COLO668 (cell line): ENCODE measurements around the gene HS3ST2.
A peak's percentile ranks its signal among the peaks of the same experiment; 100 is the strongest.
"Not testable (repeated sequence)": the region's sequence is repeated elsewhere in the genome, so short reads cannot be mapped to it uniquely, and the experiment has no call there.

Experiments
- DNase-seq: peaks from one replicate; lab custom pipeline; 2025; ENCODE audit not compliant: unreplicated experiment; lab: John Stamatoyannopoulos, UW

HS3ST2 gene

DNA sequence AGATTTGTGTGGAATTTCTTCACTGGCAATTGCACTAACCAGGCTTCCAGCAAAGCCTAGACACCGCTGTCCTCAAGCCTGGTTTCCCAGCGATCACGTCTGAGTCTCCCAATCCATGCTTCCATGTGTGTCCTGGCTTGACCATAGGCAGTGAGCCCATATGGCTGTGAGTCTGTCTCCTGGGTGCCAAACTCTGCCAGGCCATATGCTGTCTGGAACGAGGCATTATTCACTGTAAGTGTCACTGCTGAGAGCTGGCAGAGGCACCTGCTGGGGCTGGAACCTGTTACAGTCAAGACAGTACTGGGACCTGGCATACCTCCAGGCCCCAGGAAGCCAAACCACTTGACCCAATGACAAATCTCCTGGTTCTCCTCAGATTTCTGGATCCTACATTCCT is 60.4 kb downstream of the HS3ST2 start:
- DNase-seq: no peak

DNA sequence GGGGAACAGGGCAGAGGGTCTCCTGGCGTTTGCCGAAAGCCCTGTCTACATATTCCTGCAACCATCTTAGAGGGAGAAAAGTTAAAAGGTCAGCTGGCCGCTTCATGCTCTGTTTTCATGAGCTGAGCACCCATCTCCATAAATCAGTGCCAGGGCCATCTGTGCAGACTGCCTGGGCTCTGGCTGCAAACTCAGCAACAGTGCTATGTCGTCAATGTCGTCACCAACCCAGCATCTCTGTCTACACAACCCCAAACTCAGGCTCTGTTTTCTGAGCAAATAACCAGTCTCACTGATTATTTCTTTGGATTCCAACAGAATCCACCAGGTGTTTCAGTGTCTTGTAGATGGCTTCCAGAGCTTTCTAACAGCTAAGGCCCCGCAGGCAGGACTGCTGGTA is 65.0 kb downstream of the HS3ST2 start:
- DNase-seq: no peak

DNA sequence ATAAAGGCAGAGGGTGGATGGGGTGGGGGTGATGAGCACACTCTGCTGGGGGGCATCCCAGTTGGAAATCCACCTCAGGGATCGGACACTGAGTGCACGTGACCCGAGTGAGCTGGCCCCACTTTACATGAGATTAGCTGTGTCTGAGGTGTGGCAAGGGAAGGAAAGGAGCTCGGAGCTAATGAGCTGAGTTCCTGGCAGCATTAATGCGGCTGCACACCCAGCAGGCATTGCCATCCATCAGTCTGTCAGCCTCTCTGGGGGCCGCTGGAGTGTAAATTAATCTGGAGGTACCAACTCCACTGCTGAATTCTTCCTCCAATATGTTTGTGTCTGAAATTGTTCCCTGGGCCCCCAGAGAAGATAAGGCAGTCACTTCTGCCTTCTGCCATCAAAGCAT is 65.5 kb downstream of the HS3ST2 start:
- DNase-seq: no peak

DNA sequence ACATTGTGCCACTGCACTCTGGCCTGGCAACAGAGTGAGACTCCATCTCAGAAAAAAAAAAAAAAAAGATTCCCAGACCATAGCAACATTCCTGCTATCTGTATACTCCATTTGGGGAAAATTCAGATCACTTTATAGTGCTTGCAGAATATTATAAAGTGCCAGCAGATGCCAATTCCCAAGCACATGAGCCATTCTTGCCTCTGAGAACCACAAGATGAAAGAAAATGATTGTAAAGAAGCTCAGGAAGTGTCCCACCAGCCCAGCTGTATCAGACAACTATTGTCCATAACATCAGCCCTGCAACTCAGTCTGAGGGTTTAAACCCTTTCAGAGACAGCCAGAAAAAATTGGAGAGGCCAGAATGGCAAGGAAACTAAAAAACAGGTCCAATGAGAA is 69.0 kb downstream of the HS3ST2 start:
- DNase-seq: no peak

DNA sequence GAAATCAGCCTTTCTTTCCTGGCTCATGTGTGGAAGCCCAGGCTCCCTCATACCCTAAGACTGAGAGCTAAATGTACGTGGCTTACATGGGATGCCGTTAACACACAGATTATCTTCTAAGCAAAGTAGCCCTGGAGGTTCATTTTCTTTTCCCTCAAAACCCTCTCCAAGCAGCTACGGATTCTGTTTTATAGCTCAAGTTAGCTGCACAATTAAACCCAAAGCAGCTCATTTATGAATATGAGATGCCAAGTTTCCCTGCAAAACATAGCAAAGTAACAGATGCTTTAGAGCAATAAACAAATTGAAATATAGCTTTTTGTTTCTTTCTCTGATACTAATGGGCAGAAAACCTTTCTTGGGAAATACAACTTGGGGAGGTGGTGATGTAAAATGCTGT is 72.0 kb downstream of the HS3ST2 start:
- DNase-seq: no peak

DNA sequence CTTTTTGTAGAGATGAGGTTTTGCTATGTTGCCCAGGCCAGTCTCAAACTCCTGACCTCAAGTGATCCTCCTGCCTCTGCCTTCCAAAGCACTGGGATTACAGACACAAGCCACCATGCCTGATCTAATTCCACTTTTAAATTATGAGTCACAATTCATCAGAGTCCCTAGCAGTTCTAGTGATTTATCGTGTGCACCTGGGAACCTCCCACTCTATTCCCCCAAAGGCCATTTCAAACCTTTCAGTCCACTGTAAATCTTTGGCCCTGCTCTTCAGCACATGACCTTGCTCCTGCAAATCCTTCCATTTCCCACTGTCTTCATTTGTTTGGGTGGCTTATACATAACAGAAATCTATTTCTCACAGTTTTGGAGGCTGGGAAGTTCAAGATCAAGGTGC is 73.0 kb downstream of the HS3ST2 start:
- peak; percentile 46 for DNase-seq

DNA sequence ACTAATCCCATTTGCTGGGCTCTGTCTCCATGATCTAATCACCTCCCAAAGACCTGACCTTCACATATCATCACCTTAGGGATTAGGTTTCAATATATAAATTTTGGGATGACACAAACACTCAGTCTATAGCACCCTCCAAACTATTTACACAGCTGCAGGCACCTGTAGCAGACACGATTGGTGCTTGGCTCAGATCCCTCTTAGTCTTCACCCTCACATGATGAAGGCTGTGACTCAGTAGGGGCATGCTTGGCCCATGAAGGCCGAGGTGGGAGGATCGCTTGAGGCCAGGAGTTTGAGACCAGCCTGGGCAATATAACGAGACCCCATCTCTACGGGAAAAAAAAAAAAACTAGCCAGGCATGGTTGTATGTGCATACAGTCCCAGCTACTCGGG is 73.5 kb downstream of the HS3ST2 start:
- DNase-seq: peak; percentile 69

DNA sequence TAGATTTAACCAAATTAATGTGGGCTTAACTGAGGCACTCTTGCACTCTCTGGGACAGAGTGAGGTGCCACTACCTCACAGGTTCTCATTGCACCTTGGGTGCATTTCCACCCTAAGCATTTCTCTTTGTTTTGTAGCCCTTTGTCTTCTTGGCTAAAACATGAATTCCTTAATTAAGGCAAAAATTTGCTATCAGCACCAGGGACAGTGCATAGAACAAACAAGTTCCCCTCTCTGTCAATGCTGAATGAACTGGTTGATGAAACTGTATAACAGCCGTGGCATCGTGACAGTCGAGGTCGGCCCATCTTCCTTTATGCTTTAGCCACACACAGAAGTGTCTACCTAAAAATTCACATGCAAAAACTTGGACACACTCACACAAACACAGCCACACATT is 74.8 kb downstream of the HS3ST2 start:
- DNase-seq: no peak

DNA sequence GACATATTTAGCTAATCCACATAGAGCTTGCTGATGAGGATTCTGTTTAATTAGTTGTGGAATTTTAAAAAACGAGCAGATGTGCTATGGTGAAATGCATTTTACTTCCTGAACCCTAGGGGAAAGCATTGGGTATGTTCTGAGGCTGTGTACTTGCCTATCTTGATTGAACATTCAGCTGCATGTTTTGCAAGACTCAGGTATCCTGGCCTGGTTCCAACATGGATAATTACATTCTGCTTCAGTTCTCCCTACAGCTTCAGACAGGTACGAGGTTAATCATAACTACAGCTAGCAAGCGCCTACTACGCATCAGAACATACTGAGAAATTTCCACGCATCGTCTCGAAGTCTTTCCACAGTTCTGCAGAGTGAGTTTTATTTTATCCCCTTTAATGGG is 77.0 kb downstream of the HS3ST2 start:
- DNase-seq: peak; percentile 33

DNA sequence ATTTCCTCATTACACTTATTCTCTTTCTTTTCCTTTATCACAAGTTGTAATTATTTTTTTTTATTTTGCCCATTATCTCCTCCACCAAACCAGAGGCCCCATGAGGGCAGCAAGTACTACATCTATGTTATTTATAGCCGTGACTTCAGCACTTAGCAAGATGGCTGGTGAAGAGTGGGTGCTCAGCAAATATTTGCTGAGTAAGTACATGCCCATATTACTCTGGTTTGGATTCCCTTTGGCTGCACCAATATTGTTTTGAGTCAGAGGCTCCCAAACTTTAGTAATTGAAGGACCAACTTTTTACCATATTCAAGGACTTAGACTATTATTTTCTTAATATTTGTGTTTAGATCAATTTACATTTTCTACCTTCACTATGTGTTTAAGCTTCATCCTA is 83.2 kb downstream of the HS3ST2 start:
- DNase-seq: no peak

DNA sequence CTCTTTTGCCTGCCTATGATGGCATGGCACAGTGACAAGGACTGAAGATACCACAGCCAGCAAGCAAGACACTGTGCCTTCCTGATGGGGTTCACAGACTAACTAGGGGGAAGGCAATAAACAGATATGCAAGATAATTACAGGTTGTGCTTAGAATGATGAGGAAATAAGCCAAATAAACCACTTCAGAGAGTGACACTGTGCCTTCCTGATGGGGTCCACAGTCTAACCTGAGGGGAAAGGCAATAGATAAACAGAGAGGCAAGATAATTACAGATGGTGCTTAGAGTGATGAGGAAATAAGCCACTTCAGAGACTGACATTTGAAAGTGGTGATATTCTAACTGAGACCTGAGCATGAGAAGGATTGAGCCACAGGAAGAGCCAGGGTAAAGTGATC is 84.2 kb downstream of the HS3ST2 start:
- no peak for DNase-seq

DNA sequence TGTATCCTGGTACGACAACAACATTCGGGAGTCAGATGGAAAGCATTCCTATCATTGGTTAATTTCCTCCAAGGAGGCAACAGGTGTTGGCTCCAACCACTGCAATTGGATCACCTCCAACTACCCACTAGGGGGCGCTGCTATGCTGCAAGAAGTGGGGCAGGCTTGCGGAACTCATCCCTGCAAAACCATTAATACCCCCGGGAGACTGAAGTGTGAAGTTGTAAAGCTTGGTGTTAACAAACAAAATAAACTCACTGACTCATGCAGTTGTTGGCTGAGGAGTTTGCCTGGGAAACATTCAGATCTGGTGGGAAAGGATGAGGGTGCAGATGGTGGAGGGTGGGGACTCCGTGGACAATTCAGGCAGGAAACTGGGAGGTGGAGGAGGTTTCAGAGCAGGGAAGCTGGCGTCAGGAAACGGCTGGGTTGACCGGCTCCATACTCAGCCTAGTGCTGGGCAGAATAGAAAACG is 84.9 kb downstream of the HS3ST2 start:
- peak; percentile 88 for DNase-seq

DNA sequence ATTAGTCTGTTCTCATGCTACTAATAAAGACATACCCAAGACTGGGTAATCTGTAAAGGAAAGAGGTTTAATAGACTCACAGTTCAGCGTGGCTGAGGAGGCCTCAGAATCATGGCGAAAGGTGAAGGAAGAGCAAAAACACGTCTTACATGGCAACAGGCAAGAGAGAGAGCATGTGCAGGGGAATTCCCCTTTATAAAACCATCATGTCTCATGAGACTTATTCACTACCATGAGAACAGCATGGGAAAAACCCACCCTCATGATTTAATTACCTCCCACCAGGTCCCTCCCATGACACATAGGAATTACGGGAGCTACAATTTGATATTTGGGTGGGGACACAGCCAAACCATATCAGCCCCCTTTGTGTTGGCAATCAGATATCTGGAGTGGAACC is 85.6 kb downstream of the HS3ST2 start:
- not testable (repeated sequence) for DNase-seq

DNA sequence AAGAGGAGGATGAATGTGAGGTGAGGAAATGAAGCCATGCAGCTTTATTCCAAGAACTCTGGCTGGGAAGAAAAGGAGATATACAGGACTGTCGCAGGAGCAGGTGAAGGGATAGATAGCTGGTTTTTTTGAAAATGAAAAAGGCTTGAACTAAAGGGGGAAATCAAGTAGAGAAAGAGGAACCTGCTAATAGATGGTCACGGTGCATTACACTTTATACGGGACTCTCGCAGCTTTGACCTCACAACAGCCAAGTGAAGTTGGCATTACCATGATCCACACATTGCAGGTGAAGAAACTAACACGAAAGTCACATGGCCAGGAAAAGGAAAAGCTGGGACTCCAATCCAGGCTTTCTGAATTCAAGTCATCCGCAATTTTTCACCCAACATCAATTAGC is 86.9 kb downstream of the HS3ST2 start:
- DNase-seq: no peak

DNA sequence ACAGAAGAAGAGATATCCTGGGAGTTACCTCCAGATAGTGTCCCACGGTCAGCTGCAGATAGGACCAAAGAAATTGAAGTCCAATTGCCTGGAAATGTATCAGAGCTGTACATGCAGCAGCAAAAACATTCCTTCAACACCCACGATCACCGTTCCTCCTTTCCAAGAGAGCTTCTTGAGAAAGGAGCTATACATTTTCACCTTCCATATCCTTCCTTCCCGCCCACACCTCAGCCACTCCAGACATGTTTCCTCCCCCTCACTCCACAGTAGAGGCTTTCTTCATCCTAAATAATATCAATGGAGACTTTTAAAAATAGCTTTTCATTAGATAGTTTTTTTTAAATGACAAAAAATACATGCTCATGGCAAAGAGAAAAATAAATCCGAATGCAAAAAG is 87.6 kb downstream of the HS3ST2 start:
- no peak for DNase-seq

DNA sequence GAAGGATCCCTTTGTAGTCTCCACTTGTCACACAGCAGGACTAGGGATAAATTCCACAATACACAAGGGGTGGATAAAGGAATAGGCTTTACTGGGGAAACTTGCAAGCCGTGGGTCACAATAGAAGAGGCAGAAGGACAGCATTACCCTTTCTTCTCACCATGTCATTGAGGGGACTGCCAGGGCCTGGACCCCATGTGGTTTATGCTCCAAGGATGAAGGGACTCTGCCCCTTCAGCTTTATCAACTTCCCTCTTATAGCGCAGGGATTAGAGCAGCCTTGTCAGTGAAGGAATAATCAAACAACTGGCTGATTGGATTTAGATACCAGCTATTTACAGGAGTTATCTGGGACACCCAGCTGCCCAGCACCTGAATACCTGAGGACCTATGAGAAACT is 89.8 kb downstream of the HS3ST2 start:
- DNase-seq: no peak

DNA sequence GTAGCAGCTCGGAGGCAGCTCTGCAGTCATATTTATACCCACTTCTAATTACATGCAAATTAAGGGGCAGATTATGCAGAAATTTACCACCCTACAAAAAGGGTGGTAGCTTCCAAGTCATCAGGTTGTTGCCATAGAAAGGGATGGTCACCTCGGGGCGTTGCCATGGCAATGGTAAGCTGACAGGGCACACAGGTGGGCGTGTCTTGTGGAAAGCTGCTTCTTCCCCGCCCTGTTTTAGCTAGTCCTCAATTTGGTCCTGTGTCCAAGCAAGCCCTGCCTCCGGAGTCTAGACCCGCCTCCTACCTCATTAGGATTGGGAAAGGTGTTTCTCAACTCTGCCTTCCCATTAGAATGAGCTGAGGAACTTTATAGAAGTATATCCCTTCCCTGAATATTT is 98.7 kb downstream of the HS3ST2 start:
- no peak for DNase-seq

DNA sequence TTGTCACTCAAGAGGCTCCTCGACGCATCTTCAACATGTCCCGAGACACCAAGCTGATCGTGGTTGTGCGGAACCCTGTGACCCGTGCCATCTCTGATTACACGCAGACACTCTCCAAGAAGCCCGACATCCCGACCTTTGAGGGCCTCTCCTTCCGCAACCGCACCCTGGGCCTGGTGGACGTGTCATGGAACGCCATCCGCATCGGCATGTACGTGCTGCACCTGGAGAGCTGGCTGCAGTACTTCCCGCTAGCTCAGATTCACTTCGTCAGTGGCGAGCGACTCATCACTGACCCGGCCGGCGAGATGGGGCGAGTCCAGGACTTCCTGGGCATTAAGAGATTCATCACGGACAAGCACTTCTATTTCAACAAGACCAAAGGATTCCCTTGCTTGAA is 101.0 kb downstream of the HS3ST2 start:
- DNase-seq: no peak

DNA sequence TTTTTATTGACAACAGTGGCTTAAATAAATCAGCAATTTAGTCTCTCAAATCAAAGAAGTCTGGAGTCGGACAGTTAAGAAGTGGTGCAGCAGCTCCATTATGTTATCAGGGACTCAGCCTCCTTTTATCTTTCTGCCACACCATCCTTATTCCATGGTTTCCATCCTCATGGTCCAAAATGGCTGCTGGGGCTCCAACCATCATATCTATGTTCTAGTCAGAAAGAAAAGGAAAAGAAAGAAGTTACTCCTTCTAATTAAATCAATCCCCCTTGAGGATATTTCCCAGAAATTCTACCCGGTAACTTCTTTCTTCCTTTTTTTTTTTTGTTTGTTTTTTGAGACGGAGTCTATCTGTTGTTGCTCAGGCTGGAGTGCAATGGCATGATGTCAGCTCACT is 109.5 kb downstream of the HS3ST2 start:
- DNase-seq: no peak

DNA sequence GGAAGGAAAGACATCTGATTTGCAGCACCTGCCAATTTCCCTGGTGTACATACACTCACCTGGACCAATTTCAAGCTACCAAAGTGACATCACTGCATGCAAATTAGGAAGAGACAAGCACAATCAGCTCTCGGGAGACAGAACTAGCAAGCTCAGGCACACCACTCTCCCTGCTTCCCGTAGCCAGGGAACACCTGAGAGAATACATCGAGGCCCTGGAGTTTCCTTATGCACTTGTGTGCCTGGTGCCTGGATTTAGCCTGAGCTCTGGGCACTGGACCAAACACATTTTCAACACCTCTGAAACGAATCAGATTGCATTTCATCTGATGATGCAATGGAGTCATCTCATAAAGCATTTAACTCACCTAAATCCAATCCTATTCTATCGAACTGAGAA is 110.5 kb downstream of the HS3ST2 start:
- DNase-seq: peak; percentile 4

DNA sequence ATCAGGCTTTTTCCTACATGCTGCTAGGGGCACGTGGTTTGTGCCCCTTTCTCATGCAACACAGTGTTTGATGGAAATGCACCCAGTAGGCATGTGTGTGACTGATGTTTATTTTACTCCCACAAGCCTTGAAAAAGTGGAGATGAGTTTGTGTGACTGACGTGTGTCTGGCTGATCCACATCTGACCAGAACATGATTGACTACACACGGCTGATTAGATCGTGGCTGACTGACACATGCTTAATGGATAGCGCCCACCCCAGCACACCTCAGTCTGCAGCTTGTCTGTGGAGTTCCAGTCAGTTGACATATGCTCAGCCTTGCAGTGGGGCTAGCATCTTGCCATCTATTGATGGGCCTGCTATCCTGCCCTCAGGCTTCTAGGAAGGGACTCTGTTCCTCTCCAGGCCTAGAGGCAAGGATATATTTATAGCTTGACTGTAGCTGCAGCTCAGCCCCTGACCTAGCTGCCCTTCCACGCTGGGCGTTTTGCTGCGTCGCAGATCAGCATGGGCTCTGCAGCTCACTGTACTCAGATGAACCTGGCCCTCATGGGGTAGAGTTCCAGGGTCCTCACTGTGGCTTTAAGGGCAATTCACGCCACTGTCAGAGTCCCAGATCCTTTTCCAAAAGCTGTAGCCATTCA is 112.3 kb downstream of the HS3ST2 start:
- no peak for DNase-seq

DNA sequence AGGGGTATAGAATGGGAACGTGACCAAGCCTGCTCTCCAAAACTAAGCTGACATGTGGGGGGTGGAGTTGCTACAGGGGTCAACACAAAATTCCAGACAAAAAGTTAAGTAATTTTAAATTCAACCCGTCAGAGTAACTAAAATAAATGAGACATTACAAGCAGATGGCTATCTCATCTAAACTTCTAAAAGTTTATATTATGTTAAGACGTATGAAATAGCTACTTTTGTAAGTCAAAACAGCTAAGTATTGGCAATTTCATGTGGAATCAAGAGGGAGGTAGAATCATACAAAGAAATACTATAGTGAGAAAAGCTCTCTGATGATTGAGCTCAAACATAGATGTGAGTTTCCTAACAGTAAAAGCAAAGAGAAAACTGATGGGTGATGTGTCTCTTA is 113.3 kb downstream of the HS3ST2 start:
- DNase-seq: no peak

DNA sequence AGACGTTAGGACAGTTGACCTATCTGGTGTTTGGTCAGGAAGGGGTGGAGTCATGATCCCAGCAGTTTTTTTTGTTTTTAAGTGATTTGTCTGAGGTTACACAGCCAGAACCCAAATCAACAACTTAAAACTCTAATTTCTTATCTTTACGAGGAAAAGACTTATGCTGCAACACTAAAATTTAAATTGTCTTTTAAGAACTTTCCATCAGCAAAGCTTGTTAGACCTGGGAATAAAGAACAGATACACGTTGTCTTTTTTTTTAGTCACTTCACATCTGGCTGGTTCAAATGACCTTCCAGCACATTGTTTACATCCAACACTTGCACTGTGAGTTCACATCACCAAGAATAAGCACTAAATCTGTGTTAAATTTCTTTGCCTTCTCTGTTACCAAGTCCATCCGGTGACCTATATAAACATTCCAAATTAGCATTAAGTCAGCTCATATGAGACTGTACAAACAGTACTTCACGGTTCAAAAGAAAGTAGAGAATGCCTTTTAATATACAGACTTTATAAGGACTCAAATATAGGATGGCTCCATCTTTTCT is 115.0 kb downstream of the HS3ST2 start:
- no peak for DNase-seq
